Measurements from ENCODE around the gene NOXA1. TPM values are rescaled to one million over a fixed set of nuclear protein-coding genes. Genes with fewer than 3 reads are reported as not detected.

NOXA1 gene
- total RNA-seq, 4 donors from 2014 or later = 3.1 to 5.6 (median 4.4) TPM

DNA sequence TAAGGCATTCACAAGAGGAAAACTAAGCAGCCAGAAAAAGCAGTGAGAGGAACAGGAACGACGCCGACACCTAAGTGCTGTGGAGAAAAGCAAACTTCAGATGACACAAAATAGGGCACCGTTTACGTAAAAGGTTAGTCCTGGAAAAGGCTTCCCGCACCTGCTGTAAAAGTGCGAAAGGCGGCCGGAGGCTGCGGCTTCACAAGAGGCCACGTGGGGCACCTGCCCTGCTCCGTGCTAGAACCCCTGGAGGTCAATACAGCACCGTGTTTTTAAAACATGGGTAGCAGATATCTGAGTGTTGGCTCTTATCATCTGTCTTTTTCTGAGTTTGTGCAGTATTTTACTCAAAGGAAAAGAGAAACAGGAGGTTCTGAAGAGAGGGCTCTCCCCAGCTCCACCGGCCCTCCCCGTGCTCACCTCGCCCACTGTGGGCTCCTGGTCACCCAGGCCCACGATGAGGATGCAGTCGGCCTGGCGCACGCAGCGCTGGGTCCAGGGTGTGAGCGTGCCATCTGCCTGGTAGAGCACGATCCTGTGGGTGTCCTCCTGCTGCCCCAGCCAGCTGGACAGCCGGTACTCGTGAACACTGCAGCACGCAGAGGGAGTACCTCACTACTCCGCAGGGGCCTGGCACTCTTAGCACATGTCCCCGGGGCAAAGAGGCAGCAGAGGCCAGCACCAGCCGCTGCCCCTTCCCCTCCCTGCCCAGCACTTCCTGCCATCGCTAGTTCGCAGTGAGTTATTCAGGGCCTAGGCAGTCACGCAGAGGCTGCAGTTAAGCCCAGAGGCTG lies 56.9 kb downstream of the NOXA1 start:
- WGBS, 2 donors = 87 to 91% methylated on average over 31 to 32 of the region's 32 CpGs
- TF ChIP-seq, protein P1, sequence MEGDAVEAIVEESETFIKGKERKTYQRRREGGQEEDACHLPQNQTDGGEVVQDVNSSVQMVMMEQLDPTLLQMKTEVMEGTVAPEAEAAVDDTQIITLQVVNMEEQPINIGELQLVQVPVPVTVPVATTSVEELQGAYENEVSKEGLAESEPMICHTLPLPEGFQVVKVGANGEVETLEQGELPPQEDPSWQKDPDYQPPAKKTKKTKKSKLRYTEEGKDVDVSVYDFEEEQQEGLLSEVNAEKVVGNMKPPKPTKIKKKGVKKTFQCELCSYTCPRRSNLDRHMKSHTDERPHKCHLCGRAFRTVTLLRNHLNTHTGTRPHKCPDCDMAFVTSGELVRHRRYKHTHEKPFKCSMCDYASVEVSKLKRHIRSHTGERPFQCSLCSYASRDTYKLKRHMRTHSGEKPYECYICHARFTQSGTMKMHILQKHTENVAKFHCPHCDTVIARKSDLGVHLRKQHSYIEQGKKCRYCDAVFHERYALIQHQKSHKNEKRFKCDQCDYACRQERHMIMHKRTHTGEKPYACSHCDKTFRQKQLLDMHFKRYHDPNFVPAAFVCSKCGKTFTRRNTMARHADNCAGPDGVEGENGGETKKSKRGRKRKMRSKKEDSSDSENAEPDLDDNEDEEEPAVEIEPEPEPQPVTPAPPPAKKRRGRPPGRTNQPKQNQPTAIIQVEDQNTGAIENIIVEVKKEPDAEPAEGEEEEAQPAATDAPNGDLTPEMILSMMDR (IDR thresholded peaks at IDR 0.05) = no peak
- no peak for TF ChIP-seq POLR2A (IDR thresholded peaks at IDR 0.05)

DNA sequence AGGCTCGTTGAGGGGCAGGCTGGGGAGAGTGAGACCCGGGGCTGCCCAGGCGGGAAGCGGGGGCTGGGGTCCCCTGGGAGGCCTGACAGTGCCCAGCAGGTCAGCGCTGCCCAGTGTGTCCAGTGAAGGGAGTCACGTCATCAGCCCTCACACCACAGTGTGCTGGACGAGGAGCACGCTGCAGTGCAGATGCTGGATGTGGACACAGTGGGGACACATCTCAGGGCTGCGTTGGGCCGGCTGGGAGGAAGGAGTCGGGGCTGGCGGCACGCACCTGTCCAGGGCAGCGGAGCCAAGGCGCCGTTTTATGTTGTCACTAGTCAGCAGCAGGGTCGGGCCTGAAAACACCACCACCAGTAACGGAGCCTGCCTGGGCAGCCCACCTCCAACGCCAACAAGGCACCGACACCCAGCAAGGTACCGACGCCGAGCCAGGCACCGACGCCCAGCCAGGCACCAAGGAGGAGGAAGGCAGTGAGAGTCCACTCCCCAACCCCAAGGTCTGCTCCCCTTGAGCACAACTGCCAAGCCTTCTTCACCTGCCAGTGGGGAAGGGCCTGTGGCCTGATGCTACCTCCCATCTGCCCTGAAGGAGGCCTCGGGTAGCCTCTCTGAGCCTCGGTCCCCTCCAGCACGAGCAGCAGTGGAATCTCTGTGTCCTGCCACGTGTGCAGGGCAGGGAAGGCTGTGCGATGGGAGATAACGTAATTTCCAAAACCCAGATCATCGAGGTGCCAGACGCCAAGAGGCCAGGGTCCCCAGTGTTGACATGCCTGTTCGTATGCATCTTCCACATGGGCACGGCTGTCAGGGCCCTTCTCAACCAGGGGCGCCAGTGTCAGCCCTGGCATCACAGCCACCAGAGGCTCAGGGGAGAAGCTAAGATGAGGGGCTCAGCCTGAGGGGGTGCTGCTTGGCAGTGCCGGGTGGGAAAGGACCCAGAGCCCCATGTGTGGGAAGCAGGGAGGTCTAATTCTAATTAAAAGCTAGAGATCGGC lies 57.8 kb downstream of the NOXA1 start:
- 90 to 91% methylated on average over 36 to 37 of the region's 38 CpGs for WGBS, 2 donors
- H3K4me3 ChIP-seq (ENCODE audit: low read depth, poor library complexity, severe bottlenecking) = no peak overlapping the region
- no peak for DNase-seq (ENCODE audit: low spot score in 2 of 2)
- no peak for TF ChIP-seq POLR2A (IDR thresholded peaks at IDR 0.05)
- intact Hi-C loops (cut with DNase I; ENCODE audit: low total_unique reads) = no loop called here

More for the DNA sequence above, 56.9 kb downstream of the NOXA1 start:
- H3K4me3 ChIP-seq (ENCODE audit: low read depth, poor library complexity, severe bottlenecking) = no peak overlapping the region
- DNase-seq (ENCODE audit: low spot score in 2 of 2) = no peak
- intact Hi-C loops (cut with DNase I; ENCODE audit: low total_unique reads) = no loop called here

DNA sequence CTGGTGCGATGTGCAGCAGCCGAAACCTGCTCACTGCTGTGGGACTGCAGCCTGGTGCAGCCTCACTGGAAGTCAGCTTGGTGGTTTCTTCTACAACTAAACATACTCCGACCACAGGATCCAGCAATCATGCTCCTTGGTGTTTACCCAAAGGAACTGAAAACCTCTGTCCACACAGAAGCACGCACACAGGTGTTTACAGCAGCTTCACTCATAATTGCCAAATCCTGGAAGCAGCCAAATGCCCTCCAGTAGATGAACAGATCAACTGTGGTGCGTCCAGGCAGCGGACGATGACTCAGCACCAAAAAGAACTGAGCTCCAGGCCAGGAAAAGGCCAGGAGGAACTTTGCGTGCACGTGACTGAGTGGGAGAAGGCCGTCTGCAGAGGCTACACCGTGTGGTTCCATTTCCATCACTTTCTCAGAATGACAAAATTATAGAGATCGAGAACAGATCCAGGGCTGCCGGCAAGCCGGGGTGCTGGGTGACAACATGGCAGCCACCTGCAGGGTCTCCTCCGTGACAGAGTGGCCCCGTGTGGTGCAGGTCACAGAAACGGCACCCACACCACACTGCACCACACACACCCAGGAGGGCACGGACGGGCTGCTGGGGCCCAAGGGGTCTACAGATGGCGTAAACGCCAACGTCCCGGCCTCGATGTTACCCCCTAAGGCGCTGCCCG lies 59.0 kb downstream of the NOXA1 start:
- 69 to 76% methylated on average over 26 of the region's 26 CpGs for WGBS, 2 donors
- intact Hi-C loops (cut with DNase I; ENCODE audit: low total_unique reads) = no loop called here
- DNase-seq (ENCODE audit: low spot score in 2 of 2) = peak; percentile 68 to 88
- H3K4me3 ChIP-seq (ENCODE audit: low read depth, poor library complexity, severe bottlenecking) = no peak overlapping the region
- TF ChIP-seq POLR2A (IDR thresholded peaks at IDR 0.05) = no peak

Small RNAs within 50 kb of the gene (microRNA-seq; reads per million reads assigned to microRNA genes)
- gene MIR7114 (ENCODE audit: borderline number of aligned reads in 1 of 2, borderline replicate concordance in 2 of 2) = 0 to 0.68 reads per million in 2 donors

Other genes with a start within 250 kb of the NOXA1 start
- gene ANAPC2, start 234.8 kb upstream of the NOXA1 start, total RNA-seq = 10 to 100 TPM; 26.2 to 69.3 (median 30.5) TPM
- gene SSNA1, start 234.7 kb upstream of the NOXA1 start, total RNA-seq = 100 to 1,000 TPM in 2 of 4 donors, 10 to 100 TPM in 2; 79.2 to 112 (median 93.1) TPM
- gene TPRN, start 222.7 kb upstream of the NOXA1 start, total RNA-seq = 10 to 100 TPM; 27.6 to 34.2 (median 29.1) TPM
- 10 to 100 TPM; 45.7 to 60.7 (median 49.4) TPM for gene TMEM203, start 217.7 kb upstream of the NOXA1 start, total RNA-seq
- 10 to 100 TPM in 3 of 4 donors, 1 to 10 TPM in 1; 8.1 to 18.6 (median 11.6) TPM for gene NDOR1, start 217.7 kb upstream of the NOXA1 start, total RNA-seq
- 10 to 100 TPM in 1 of 4 donors, 1 to 10 TPM in 3; 3.7 to 10.2 (median 5.5) TPM for gene RNF208, start 201.2 kb upstream of the NOXA1 start, total RNA-seq
- 100 to 1,000 TPM in 1 of 4 donors, 10 to 100 TPM in 3; 40.2 to 119 (median 67.6) TPM for gene CYSRT1, start 198.2 kb upstream of the NOXA1 start, total RNA-seq
- 1 to 10 TPM in 2 of 4 donors, under 1 TPM in 1, not detected in 1; 0.25 to 3.2 (median 2.4) TPM for gene RNF224, start 195.9 kb upstream of the NOXA1 start, total RNA-seq
- gene SLC34A3, start 192.5 kb upstream of the NOXA1 start, total RNA-seq = 1 to 10 TPM in 1 of 4 donors, not detected in 3; 1.6 TPM
- 100 to 1,000 TPM; 317 to 604 (median 408) TPM for gene TUBB4B, start 182.1 kb upstream of the NOXA1 start, total RNA-seq
- not detected for gene STPG3, start 172.1 kb upstream of the NOXA1 start, total RNA-seq
- gene NELFB, start 168.1 kb upstream of the NOXA1 start, total RNA-seq = 10 to 100 TPM; 40.7 to 52.7 (median 49.9) TPM
- gene TOR4A, start 145.7 kb upstream of the NOXA1 start, total RNA-seq = 1 to 10 TPM; 4.9 to 7.4 (median 5.6) TPM
- gene NRARP, start 121.1 kb upstream of the NOXA1 start, total RNA-seq = 10 to 100 TPM; 28.5 to 49.2 (median 41.0) TPM
- gene EXD3, start 231 bp upstream of the NOXA1 start, total RNA-seq = 10 to 100 TPM; 13.8 to 25.7 (median 17.7) TPM
- gene ENTPD8, start 18.0 kb downstream of the NOXA1 start, total RNA-seq = not detected
- gene NSMF, start 35.9 kb downstream of the NOXA1 start, total RNA-seq = 10 to 100 TPM; 18.6 to 41.8 (median 24.3) TPM
- gene PNPLA7, start 127.0 kb downstream of the NOXA1 start, total RNA-seq = 10 to 100 TPM; 24.1 to 44.3 (median 28.2) TPM
- gene MRPL41, start 128.5 kb downstream of the NOXA1 start, total RNA-seq = 10 to 100 TPM; 54.6 to 61.8 (median 58.5) TPM
- gene DPH7, start 155.5 kb downstream of the NOXA1 start, total RNA-seq = 10 to 100 TPM; 27.5 to 46.0 (median 34.7) TPM
- gene ZMYND19, start 167.1 kb downstream of the NOXA1 start, total RNA-seq = 10 to 100 TPM; 26.1 to 40.5 (median 38.1) TPM
- 100 to 1,000 TPM in 2 of 4 donors, 10 to 100 TPM in 2; 69.4 to 161 (median 91.9) TPM for gene ARRDC1, start 182.3 kb downstream of the NOXA1 start, total RNA-seq
- gene EHMT1, start 195.6 kb downstream of the NOXA1 start, total RNA-seq = 100 to 1,000 TPM in 1 of 4 donors, 10 to 100 TPM in 3; 64.2 to 128 (median 73.2) TPM

Data from lower leg skin (tissue), 4 donors.